Glutamatergic neuron (in vitro differentiated cells): Measurements from ENCODE around the gene NAMPT. TPM values are rescaled to one million over a fixed set of nuclear protein-coding genes. Genes with fewer than 3 reads are reported as not detected.
"Not testable (repeated sequence)": the region's sequence is repeated elsewhere in the genome, so short reads cannot be mapped to it uniquely, and the experiment has no call there.

Source experiments
- DNase-seq: peaks from one replicate; pipeline ENCODE4 v3.0.0; 2022
- H3K27ac Mint-ChIP-seq: one replicate; pipeline ENCODE4 v1.8.0; 2020; ENCODE audit warnings: mild to moderate bottlenecking, mixed read lengths, inconsistent platforms; ENCODE audit not compliant: unreplicated experiment
- H3K27me3 Mint-ChIP-seq: one replicate; pipeline ENCODE4 v1.8.0; 2020; ENCODE audit warnings: mild to moderate bottlenecking, moderate library complexity, mixed read lengths, inconsistent platforms; ENCODE audit not compliant: unreplicated experiment
- H3K36me3 Mint-ChIP-seq: one replicate; pipeline ENCODE4 v1.8.0; 2020; ENCODE audit warnings: mild to moderate bottlenecking, mixed read lengths, inconsistent platforms; ENCODE audit not compliant: unreplicated experiment
- H3K4me1 Mint-ChIP-seq: one replicate; pipeline ENCODE4 v1.8.0; 2020; ENCODE audit warnings: mild to moderate bottlenecking, low read depth, mixed read lengths, inconsistent platforms; ENCODE audit not compliant: unreplicated experiment
- H3K4me3 Mint-ChIP-seq: one replicate; pipeline ENCODE4 v1.8.0; 2020; ENCODE audit warnings: mild to moderate bottlenecking, mixed read lengths, inconsistent platforms; ENCODE audit not compliant: unreplicated experiment
- H3K9me3 Mint-ChIP-seq: one replicate; pipeline ENCODE4 v1.8.0; 2020; ENCODE audit warnings: mild to moderate bottlenecking, moderate library complexity, mixed read lengths, inconsistent platforms; ENCODE audit not compliant: unreplicated experiment
- total RNA-seq: library from RNA; stranded (reverse); fragmentation: NEBNext Ultra II Directional; extraction: Animal tissue kit (Norgen Biotek cat#: 25700); gene quantifications from one replicate; pipeline ENCODE4 v1.2.1, GENCODE V29; 2021; ENCODE audit not compliant: unreplicated experiment
- TF ChIP-seq, protein P1 (sequence below): fragments of 200-600 bp; sonication (generic); IDR thresholded peaks from one replicate; pipeline ENCODE4 v1.5.0; 2021; ENCODE audit not compliant: partially characterized antibody, unreplicated experiment

The NAMPT gene
- total RNA-seq, 1 donor from 2014 or later, result 48.4 TPM

- Mint-ChIP-seq H3K4me1 (no peaks in the 10 kb centered on the region), H3K27ac (no peak overlapping the region), H3K27me3 (peaks cover 2% of the 10 kb centered on the region), H3K36me3 (no peaks in the 10 kb centered on the region), H3K9me3 (no peaks in the 10 kb centered on the region), H3K4me3 (no peak overlapping the region)
- TF ChIP-seq, protein P1, sequence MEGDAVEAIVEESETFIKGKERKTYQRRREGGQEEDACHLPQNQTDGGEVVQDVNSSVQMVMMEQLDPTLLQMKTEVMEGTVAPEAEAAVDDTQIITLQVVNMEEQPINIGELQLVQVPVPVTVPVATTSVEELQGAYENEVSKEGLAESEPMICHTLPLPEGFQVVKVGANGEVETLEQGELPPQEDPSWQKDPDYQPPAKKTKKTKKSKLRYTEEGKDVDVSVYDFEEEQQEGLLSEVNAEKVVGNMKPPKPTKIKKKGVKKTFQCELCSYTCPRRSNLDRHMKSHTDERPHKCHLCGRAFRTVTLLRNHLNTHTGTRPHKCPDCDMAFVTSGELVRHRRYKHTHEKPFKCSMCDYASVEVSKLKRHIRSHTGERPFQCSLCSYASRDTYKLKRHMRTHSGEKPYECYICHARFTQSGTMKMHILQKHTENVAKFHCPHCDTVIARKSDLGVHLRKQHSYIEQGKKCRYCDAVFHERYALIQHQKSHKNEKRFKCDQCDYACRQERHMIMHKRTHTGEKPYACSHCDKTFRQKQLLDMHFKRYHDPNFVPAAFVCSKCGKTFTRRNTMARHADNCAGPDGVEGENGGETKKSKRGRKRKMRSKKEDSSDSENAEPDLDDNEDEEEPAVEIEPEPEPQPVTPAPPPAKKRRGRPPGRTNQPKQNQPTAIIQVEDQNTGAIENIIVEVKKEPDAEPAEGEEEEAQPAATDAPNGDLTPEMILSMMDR, result no peak
- DNase-seq, result no peak
Observed at GRCh38 chr7:106216923-106217542, 67.8 kb downstream of the NAMPT start.

GRCh38 chr7:106216517-106216922, 68.3 kb downstream of the NAMPT start:
- no peaks in the 10 kb centered on the region for H3K4me1 Mint-ChIP-seq
- TF ChIP-seq, protein P1, result no peak
- DNase-seq, result no peak
- no peak overlapping the region for H3K4me3 Mint-ChIP-seq
- no peaks in the 10 kb centered on the region for H3K36me3 Mint-ChIP-seq
- H3K27ac Mint-ChIP-seq, result no peak overlapping the region
- peaks cover 2% of the 10 kb centered on the region for H3K27me3 Mint-ChIP-seq
- no peaks in the 10 kb centered on the region for H3K9me3 Mint-ChIP-seq

- H3K4me3 Mint-ChIP-seq, result no peak overlapping the region
- H3K9me3 Mint-ChIP-seq, result no peaks in the 10 kb centered on the region
- DNase-seq, result no peak
- peaks cover under 1% of the 10 kb centered on the region for H3K27me3 Mint-ChIP-seq
- no peaks in the 10 kb centered on the region for H3K36me3 Mint-ChIP-seq
- H3K4me1 Mint-ChIP-seq, result no peaks in the 10 kb centered on the region
- TF ChIP-seq, protein P1, result no peak
- no peak overlapping the region for H3K27ac Mint-ChIP-seq
Observed at GRCh38 chr7:106215868-106216516, 68.8 kb downstream of the NAMPT start.

- H3K36me3 Mint-ChIP-seq, H3K9me3 Mint-ChIP-seq, H3K27me3 Mint-ChIP-seq, H3K4me1 Mint-ChIP-seq, H3K4me3 Mint-ChIP-seq, DNase-seq, H3K27ac Mint-ChIP-seq: not testable (repeated sequence)
Observed at GRCh38 chr7:106208944-106209343, 75.8 kb downstream of the NAMPT start.

DNA sequence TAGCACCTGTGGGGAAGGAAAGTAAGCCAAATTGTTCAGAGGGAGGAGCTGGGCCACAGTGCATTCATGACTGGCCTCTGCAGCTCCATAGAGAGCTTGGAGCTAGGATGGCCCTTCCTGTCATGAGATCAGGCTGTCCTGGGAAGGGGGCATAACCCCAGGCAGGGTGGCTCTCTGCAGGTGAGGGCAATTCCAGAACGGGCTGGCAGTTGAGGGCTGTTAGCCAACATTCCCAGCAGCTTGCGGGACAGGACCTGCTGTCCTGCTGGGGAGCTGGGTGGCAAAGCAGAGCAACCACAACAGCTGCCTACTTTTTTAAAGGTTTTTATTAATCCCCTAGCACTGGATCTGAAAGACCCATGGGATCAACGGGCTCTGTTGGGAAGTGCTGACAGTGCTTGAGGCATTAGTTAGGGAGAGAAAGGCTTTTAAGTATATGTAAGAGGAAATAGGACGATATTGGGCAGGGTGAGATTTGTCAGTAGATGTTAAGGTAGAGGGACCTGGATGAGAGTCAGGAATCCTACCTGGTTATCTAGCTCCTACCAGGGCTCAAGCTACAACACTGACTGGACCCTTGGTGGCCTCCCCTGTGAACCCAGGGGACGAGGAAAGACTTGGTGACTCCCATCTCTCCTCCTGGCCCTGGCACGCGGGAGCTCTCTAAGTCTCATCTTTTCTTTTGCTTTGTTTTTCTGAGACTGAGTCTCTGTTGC, 77.8 kb downstream of the NAMPT start:
- no peaks in the 10 kb centered on the region for H3K36me3 Mint-ChIP-seq
- H3K4me1 Mint-ChIP-seq, result no peaks in the 10 kb centered on the region
- H3K27ac Mint-ChIP-seq, result no peak overlapping the region
- H3K4me3 Mint-ChIP-seq, result no peak overlapping the region
- H3K9me3 Mint-ChIP-seq, result no peaks in the 10 kb centered on the region
- TF ChIP-seq, protein P1, result no peak
- DNase-seq, result no peak
- peaks cover 3% of the 10 kb centered on the region for H3K27me3 Mint-ChIP-seq
